Esophagus muscularis mucosa (tissue), 4 donors: ENCODE results near the gene TNRC6C. TPM values are rescaled to one million over a fixed set of nuclear protein-coding genes. Genes with fewer than 3 reads are reported as not detected.
"Not testable (repeated sequence)": the region's sequence is repeated elsewhere in the genome, so short reads cannot be mapped to it uniquely, and the experiment has no call there.

Source experiments
- DNase-seq: peaks from one replicate; pipeline ENCODE4 v3.0.0-alpha.2; 2017; ENCODE audit errors: extremely low spot score
- H3K27ac ChIP-seq, 4 donors: fragments of 200-600 bp; sonication (generic); replicated peaks in 1 of 4; 1 replicate in 3 of 4; 2 replicates in 1 of 4; pipeline ENCODE4 v1.5.1; 2016 to 2019; ENCODE audit warnings: mild to moderate bottlenecking in 1 of 4
- H3K27me3 ChIP-seq, 4 donors: fragments of 200-600 bp; sonication (generic); one replicate each; pipeline versions ENCODE4 v1.5.1 to v1.6.0; 2016 to 2019
- H3K36me3 ChIP-seq, 4 donors: fragments of 200-600 bp; sonication (generic); one replicate each; pipeline ENCODE4 v1.5.1; 2016 to 2019
- H3K4me1 ChIP-seq, 4 donors: fragments of 200-600 bp; sonication (generic); one replicate each; pipeline ENCODE4 v1.5.1; 2016 to 2019
- H3K4me3 ChIP-seq, 4 donors: fragments of 200-600 bp; sonication (generic); 1 replicate in 2 of 4; 2 replicates in 2 of 4; pipeline ENCODE4 v1.5.1; 2016 to 2019; ENCODE audit warnings: mild to moderate bottlenecking in 4 of 4, moderate library complexity in 1 of 4
- H3K9me3 ChIP-seq, 4 donors: fragments of 200-600 bp; sonication (generic); 1 replicate in 3 of 4; 2 replicates in 1 of 4; pipeline ENCODE4 v1.5.1; 2016 to 2019
- EP300 ChIP-seq: sonication (generic); formaldehyde crosslinking; IDR thresholded peaks from one replicate; pipeline ENCODE4 v1.6.1; 2017; ENCODE audit warnings: antibody characterized with exemption
- POLR2A ChIP-seq: fragments of 450-650 bp; IDR thresholded peaks from one replicate; pipeline ENCODE4 v1.6.1; 2017; ENCODE audit warnings: antibody characterized with exemption, moderate library complexity, mild to moderate bottlenecking, low read depth
- POLR2AphosphoS5 ChIP-seq, 2 donors: sonication (generic); formaldehyde crosslinking; IDR thresholded peaks; one replicate each; pipeline ENCODE4 v1.6.1; 2017; ENCODE audit warnings: antibody characterized with exemption in 2 of 2
- WGBS: methylation state at CpG from one replicate; pipeline ENCODE4 v1.1.5; 2018; 5-methylcytosine and 5-hydroxymethylcytosine counted together
- intact Hi-C: fragments of 100-400 bp; cut with DNase I; formaldehyde crosslinking; loops from one replicate; pipeline ENCODE4 v1.15.1; 2023
- total RNA-seq, 4 donors: library from RNA; depleted of rRNA; stranded (reverse); fragments of >200 nt; gene quantifications; one replicate each; pipeline versions ENCODE4 v1.1.0 to v1.2.1, GENCODE V29; 2016
- TF ChIP-seq, protein P1 (sequence below), 3 experiments: fragments of 200-600 bp in 2 of 3; fragments of 450-650 bp in 1 of 3; sonication (generic) in 2 of 3; IDR thresholded peaks; one replicate each; pipeline ENCODE4 v1.5.1; 2017 to 2019; ENCODE audit warnings: antibody characterized with exemption in 3 of 3, mild to moderate bottlenecking in 2 of 3, moderate library complexity in 1 of 3

TNRC6C gene
- total RNA-seq, 4 donors from 2014 or later, result 21.4 to 31.6 (median 29.0) TPM

DNA sequence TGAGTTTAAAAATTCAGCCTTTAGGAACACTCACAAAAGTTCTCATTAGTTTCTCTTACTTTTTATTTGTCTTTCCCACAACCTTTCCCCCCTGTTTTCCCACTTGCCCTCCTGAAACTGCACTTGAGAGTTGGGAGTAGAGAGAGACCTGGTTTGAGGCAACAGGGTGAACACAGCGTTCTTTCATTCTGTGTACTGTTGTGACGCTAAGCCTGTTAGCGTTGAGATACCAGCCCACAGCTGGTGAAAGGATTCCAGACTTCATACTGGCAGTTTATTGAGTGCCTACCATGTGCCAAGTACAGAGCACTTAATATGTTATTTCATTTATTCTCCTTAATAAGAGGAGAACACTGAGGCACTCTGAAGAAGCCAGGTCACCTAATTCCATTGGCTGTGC, 10.3 kb downstream of the TNRC6C start:
- no peaks in the 10 kb centered on the region for H3K27me3 ChIP-seq
- TF ChIP-seq EP300, result no peak
- no peak for TF ChIP-seq POLR2A
- no peak for TF ChIP-seq POLR2AphosphoS5 (IDR thresholded peaks at IDR 0.05)
- TF ChIP-seq, protein P1, sequence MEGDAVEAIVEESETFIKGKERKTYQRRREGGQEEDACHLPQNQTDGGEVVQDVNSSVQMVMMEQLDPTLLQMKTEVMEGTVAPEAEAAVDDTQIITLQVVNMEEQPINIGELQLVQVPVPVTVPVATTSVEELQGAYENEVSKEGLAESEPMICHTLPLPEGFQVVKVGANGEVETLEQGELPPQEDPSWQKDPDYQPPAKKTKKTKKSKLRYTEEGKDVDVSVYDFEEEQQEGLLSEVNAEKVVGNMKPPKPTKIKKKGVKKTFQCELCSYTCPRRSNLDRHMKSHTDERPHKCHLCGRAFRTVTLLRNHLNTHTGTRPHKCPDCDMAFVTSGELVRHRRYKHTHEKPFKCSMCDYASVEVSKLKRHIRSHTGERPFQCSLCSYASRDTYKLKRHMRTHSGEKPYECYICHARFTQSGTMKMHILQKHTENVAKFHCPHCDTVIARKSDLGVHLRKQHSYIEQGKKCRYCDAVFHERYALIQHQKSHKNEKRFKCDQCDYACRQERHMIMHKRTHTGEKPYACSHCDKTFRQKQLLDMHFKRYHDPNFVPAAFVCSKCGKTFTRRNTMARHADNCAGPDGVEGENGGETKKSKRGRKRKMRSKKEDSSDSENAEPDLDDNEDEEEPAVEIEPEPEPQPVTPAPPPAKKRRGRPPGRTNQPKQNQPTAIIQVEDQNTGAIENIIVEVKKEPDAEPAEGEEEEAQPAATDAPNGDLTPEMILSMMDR (IDR thresholded peaks at IDR 0.05), result no peak
- H3K27ac ChIP-seq, result no peak overlapping the region
- H3K9me3 ChIP-seq, result no peaks in the 10 kb centered on the region
- no peak overlapping the region for H3K4me3 ChIP-seq
- DNase-seq, result no peak
- WGBS, result 93% methylated on average over 3 of the region's 3 CpGs
- intact Hi-C loops, result loop anchor here (5.0 kb wide), 1 partner anchor 39 kb away; no protein-coding TSS in a partner anchor
- H3K4me1 ChIP-seq, result peaks cover 28 to 89% (median 75%) of the 10 kb centered on the region in 4 donors
- H3K36me3 ChIP-seq, result no peaks in the 10 kb centered on the region

DNA sequence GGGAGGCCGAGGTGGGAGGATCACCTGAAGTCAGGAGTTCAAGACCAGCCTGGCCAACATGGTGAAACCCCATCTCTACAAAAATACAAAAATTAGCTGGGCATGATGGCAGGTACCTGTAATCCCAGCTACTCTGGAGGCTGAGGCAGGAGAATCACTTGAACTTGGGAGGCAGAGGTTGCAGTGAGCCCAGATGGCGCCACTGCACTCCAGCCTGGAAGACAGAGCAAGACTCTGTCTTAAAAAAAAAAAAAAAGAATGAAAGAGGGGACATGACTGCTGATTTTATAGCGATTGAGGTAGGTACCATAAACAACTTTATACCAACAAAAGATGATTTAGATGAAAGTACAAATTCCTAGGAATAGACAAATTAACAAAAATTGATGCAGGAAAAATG, 13.8 kb downstream of the TNRC6C start:
- H3K4me1 ChIP-seq, result peaks cover 12 to 69% (median 59%) of the 10 kb centered on the region in 4 donors
- 97% methylated on average over 3 of the region's 3 CpGs for WGBS

DNA sequence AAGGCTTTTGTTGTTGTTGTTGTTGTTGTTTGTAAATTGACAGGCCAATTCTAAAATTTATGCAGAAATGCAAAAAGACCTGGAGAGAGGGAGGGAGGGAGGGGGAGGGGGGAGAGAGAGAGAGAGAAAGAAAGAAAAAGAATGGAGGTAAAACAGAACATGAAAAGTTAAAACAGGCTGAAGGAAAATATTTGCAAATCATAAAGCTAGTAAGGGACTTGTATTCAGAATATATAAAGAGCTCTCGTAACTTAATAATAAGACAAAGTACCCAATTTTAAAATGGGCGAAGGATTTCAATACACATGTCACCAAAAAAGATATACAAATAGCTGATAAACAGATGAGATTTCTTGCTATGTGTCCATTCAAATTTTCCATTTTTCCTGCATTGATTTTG, 15.4 kb downstream of the TNRC6C start:
- no peak overlapping the region for H3K4me3 ChIP-seq

More for the DNA sequence above, 13.8 kb downstream of the TNRC6C start:
- H3K27me3 ChIP-seq, intact Hi-C loops, DNase-seq, H3K36me3 ChIP-seq, H3K9me3 ChIP-seq, H3K27ac ChIP-seq, H3K4me3 ChIP-seq: not testable (repeated sequence)

DNA sequence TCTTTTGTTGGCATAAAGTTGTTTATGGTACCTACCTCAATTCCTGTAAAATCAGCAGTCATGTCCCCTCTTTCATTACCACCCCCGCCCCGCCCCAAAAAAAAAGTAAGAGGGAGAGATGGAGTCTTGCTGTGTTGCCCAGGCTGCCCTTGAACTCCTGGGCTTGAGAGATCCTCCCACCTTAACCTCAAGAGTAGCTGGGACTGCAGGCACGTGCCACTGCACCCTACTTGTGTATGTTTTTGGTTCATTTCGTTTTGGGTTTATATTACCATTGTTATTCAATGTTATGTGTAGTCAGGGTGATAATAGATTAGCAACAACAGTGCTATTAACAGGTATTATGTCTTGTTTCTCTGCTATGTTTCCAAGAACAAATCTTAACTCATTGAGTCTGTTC, 15.9 kb downstream of the TNRC6C start:
- intact Hi-C loops, result no loop called here
- Histone ChIP-seq H3K4me3 (no peak overlapping the region), H3K36me3 (no peaks in the 10 kb centered on the region), H3K9me3 (no peaks in the 10 kb centered on the region), H3K27me3 (no peaks in the 10 kb centered on the region), H3K4me1 (peaks cover 8 to 61% (median 51%) of the 10 kb centered on the region in 4 donors), H3K27ac (no peak overlapping the region)
- DNase-seq, result peak; percentile 50
- TF ChIP-seq POLR2AphosphoS5 (IDR thresholded peaks at IDR 0.05) (no peak), POLR2A (no peak), EP300 (no peak)
- TF ChIP-seq, protein P1 (IDR thresholded peaks at IDR 0.05), result no peak
- WGBS, result 61% methylated on average over 4 of the region's 4 CpGs

More for the DNA sequence above, 15.4 kb downstream of the TNRC6C start:
- WGBS, result 95% methylated on average over 2 of the region's 2 CpGs
- H3K36me3 ChIP-seq, result no peaks in the 10 kb centered on the region
- intact Hi-C loops, result no loop called here
- no peak overlapping the region for H3K27ac ChIP-seq
- TF ChIP-seq POLR2AphosphoS5 (IDR thresholded peaks at IDR 0.05) (no peak), POLR2A (no peak), EP300 (no peak)
- TF ChIP-seq, protein P1 (IDR thresholded peaks at IDR 0.05), result no peak
- no peak for DNase-seq
- H3K4me1 ChIP-seq, result peaks cover 12 to 65% (median 55%) of the 10 kb centered on the region in 4 donors
- H3K27me3 ChIP-seq, result no peaks in the 10 kb centered on the region
- no peaks in the 10 kb centered on the region for H3K9me3 ChIP-seq

DNA sequence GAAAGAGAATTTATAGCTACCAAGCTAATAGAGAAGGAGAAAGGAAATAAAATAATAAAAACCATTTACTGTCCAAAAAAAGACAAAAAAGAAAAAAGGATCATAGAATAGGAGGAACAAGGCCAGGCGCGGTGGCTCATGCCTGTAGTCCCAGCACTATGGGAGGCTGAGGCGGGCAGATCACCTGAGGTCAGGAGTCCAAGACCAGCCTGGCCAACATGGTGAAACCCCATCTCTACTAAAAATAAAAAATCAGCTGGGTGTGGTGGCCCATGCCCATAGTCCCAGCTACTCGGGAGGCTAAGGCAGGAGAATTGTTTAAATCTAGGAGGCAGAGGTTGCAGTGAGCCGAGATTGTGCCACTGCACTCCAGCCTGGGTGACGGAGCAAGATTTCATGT, 23.9 kb downstream of the TNRC6C start:
- 96% methylated on average over 6 of the region's 6 CpGs for WGBS
- intact Hi-C loops, H3K9me3 ChIP-seq, H3K27ac ChIP-seq, DNase-seq, H3K4me1 ChIP-seq, H3K36me3 ChIP-seq, H3K27me3 ChIP-seq, H3K4me3 ChIP-seq: not testable (repeated sequence)

DNA sequence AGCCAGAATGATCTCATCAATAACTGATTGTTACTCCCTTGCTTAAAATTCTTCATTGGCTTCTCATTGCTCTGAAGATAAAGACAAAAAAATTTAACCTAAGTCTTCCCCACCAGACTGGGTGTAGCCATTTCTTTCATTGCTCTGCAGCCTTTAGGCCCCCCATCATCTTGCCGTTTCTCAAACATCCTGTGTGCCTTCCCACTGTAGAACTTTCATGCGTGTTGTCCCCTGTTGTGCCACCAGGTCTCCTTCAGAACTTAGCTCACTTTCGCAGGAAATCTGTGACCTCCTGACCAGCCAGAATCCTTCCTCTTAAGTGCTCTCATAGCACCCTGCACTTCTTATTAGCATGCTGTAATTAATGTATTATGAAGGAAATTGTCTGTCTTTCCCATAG, 31.8 kb downstream of the TNRC6C start:
- Histone ChIP-seq H3K4me3 (no peak overlapping the region), H3K4me1 (peaks cover 15 to 30% (median 28%) of the 10 kb centered on the region in 4 donors), H3K9me3 (no peaks in the 10 kb centered on the region), H3K36me3 (no peaks in the 10 kb centered on the region), H3K27me3 (no peaks in the 10 kb centered on the region), H3K27ac (no peak overlapping the region)
- TF ChIP-seq POLR2AphosphoS5 (IDR thresholded peaks at IDR 0.05), result no peak
- TF ChIP-seq EP300, result no peak
- DNase-seq, result no peak
- WGBS, result 91% methylated on average over 3 of the region's 3 CpGs
- intact Hi-C loops, result no loop called here

DNA sequence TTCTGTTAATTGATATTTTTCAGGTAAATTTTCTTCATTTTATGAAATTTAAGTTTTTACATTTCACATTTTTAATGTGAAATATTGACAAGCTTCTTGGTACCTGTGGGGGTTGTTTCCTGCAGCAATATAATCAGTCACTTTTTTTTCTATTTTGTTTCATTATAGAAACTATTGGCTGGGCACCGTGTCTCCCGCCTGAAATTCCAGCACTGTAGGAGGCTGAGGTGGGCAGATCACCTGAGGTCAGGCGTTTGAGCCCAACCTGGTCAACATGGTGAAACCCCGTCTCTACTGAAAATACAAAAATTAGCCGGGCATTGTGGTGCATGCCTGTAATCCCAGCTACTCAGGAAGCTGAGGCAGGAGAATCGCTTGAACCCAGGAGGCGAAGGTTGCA, 35.2 kb downstream of the TNRC6C start:
- 89% methylated on average over 7 of the region's 7 CpGs for WGBS
- intact Hi-C loops, DNase-seq, H3K9me3 ChIP-seq, H3K27ac ChIP-seq, H3K4me3 ChIP-seq, H3K36me3 ChIP-seq, H3K27me3 ChIP-seq: not testable (repeated sequence)
- H3K4me1 ChIP-seq, result peaks cover 25 to 50% (median 42%) of the 10 kb centered on the region in 4 donors
